Measurements from ENCODE around the gene CNGB1. TPM values are rescaled to one million over a fixed set of nuclear protein-coding genes. Genes with fewer than 3 reads are reported as not detected.
"Not testable (repeated sequence)": the region's sequence is repeated elsewhere in the genome, so short reads cannot be mapped to it uniquely, and the experiment has no call there.

The CNGB1 gene
- total RNA-seq, 1 donor = not detected

DNA sequence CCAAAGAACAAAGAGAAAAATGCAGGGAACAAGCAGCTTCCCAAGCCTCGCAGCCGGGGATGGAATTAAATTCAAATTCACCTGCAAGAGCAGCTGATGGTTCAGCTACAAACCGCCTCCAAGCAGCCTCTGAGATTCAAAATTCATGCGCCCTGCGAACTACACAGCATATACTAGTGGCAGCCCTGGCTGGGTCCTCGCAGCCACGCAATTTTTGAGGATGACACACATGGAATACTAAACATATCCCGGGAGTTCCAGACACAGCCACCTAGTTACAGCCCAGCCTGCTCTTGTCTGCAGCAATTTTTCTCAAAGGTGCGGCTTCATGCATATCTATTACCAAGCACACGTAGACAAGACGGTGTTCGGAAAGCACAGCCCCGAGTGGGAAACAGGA, 132.8 kb downstream of the CNGB1 start:
- no peak for DNase-seq (ENCODE audit: low read depth)
- no peak for TF ChIP-seq CTCF (IDR thresholded peaks at IDR 0.05; ENCODE audit: insufficient read depth, low read depth, low read length)
- no peak overlapping the region for H3K4me3 ChIP-seq (ENCODE audit: low read depth, low read length)

DNA sequence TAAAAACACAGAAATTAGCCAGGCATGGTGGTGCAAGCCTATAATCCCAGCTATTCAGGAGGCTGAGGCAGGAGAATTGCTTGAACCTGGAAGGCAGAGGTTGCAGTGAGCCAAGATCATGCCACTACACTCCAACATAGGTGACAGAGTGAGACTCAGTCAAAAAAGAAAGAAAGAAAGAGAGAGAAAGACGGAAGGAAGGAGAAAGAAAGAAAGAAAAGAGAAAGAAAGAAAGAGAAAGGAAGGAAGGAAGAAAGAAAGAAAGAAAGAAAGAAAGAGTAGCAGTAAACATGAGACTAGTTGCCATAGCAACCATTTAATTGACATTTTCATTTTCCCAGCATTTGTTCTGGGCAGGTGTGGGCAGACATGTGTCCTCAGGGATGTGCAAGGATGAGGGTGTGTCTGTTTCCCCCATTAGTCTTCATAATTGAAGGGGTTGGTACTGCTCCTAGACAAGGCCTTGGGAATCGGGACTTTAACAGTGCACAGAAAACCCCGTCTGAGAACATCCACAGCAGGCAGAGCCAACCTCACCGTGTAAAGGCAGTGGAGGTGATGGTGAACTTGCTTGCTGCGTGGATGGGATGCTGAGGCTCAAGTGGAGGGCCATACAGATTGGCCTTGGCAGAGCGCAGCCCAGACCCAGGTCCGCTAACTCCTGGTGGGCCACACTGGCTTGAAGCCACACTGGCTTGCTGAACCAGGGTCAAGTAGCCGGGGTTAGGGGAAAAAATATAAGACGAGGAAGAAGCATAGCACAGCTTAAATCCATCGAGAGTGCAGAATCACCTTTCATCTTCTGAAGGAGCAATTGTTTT, 133.4 kb downstream of the CNGB1 start:
- no peak overlapping the region for H3K4me3 ChIP-seq (ENCODE audit: low read depth, low read length)
- DNase-seq (ENCODE audit: low read depth) = no peak
- no peak for TF ChIP-seq CTCF (IDR thresholded peaks at IDR 0.05; ENCODE audit: insufficient read depth, low read depth, low read length)

DNA sequence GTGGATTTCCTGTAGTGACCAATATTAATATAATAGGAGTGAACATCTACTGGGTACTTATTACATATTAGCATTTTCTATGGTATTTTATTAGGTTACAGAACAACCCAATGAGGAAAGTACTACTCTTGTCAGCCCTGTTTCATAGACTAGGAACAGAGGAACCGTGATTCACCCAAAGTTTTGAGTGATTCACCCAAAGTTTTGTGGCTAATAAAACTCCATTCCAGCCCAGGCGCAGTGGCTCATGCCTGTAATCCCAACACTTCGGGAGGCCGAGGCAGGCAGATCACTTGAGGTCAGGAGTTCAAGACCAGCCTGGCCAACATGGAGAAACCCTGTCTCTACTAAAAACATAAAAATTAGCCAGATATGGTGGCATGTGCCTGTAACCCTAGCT, 135.5 kb downstream of the CNGB1 start:
- DNase-seq (ENCODE audit: low read depth); H3K4me3 ChIP-seq (ENCODE audit: low read depth, low read length): not testable (repeated sequence)

DNA sequence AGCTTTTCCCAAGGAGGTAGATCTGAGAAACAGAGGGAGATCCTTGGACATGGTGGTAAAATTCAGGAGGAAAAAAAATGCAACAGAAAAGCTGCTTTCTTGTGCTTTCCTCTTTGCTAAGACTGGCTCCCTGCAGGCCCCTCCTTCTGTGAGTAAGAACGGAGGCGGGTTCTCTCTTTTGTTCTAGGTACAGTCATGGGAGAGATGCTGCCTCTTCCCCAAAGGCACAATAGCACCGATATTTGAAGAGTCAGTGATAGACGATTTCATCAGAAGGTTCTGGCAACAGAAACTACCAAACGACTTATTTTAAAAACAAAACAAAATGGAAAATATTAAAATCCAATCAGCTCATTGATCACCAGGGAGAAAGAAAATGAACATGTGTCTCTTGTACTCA, 136.0 kb downstream of the CNGB1 start:
- no peak overlapping the region for H3K4me3 ChIP-seq (ENCODE audit: low read depth, low read length)
- DNase-seq (ENCODE audit: low read depth) = no peak
- TF ChIP-seq CTCF (IDR thresholded peaks at IDR 0.05; ENCODE audit: insufficient read depth, low read depth, low read length) = no peak

Other genes starting within 250 kb of the CNGB1 start
- 23.3 and 23.5 TPM in 2 replicates for gene KATNB1, start 235.4 kb downstream of the CNGB1 start, total RNA-seq
- gene KIFC3, start 168.6 kb downstream of the CNGB1 start, total RNA-seq = 72.5 and 88.6 TPM in 2 replicates
- 5.5 and 6.0 TPM in 2 replicates for gene ZNF319, start 29.5 kb upstream of the CNGB1 start, total RNA-seq
- gene USB1, start 30.3 kb upstream of the CNGB1 start, total RNA-seq = 24.5 and 32.4 TPM in 2 replicates
- gene MMP15, start 54.6 kb upstream of the CNGB1 start, total RNA-seq = 2.6 and 2.9 TPM in 2 replicates
- 29.6 and 34.5 TPM in 2 replicates for gene CFAP20, start 158.3 kb upstream of the CNGB1 start, total RNA-seq
- gene CSNK2A2, start 227.0 kb upstream of the CNGB1 start, total RNA-seq = 24.8 and 26.8 TPM in 2 replicates